Pancreas (tissue), 10 donors: Measurements from ENCODE around the gene ABLIM2. TPM values are rescaled to one million over a fixed set of nuclear protein-coding genes. Genes with fewer than 3 reads are reported as not detected.

Source experiments
- ATAC-seq, 4 donors: fragments of 200-7000 bp; cut with Tn5 transposase; one replicate each; pipeline versions ENCODE4 v1.8.0 to v1.9.1; 2020; ENCODE audit warnings: mild to moderate bottlenecking in 4 of 4, moderate library complexity in 4 of 4
- DNase-seq, 6 donors: peaks; one replicate each; pipeline ENCODE4 v3.0.0-alpha.2; 2020
- FAIRE-seq: peaks from 2 replicates; lab custom pipeline; 2012; peaks lifted over from hg19 to GRCh38; lab: Jason Lieb, UNC
- H3K27ac ChIP-seq, 4 donors: fragments of 200-600 bp; sonication (generic); 1 replicate in 3 of 4; 2 replicates in 1 of 4; pipeline versions ENCODE4 v1.5.0 to v1.8.0; 2020
- H3K27me3 ChIP-seq, 4 donors: fragments of 200-600 bp; one replicate each; pipeline ENCODE4 v1.8.0; 2021
- H3K36me3 ChIP-seq, 3 donors: fragments of 200-600 bp; sonication (generic) in 1 of 3; one replicate each; pipeline versions ENCODE4 v1.5.0 to v1.8.0; 2020 to 2021
- H3K4me1 ChIP-seq, 3 donors: fragments of 200-600 bp; one replicate each; pipeline ENCODE4 v1.8.0; 2021
- H3K4me3 ChIP-seq, 4 donors: fragments of 200-600 bp; sonication (generic) in 2 of 4; one replicate each; pipeline versions ENCODE4 v1.5.0 to v1.8.0; 2020 to 2021
- H3K9me3 ChIP-seq, 4 donors: fragments of 200-600 bp; one replicate each; pipeline ENCODE4 v1.8.0; 2021
- CTCF ChIP-seq, 4 donors: fragments of 200-600 bp; sonication (generic) in 3 of 4; IDR thresholded peaks; one replicate each; pipeline versions ENCODE4 v1.5.0 to v1.8.0; 2021; ENCODE audit warnings: antibody characterized with exemption in 4 of 4
- whole genome bisulfite sequencing, 2 donors: extraction: QIAGEN DNeasy Blood & Tissue Kit; methylation state at CpG; one replicate each; pipeline ENCODE4 v1.1.7; 2013; 5-methylcytosine and 5-hydroxymethylcytosine counted together
- intact Hi-C, 3 donors: fragments of 100-400 bp; cut with DNase I; formaldehyde crosslinking; loops; one replicate each; pipeline versions ENCODE4 v1.11.1 to v1.14.2; 2022
- polyA plus RNA-seq, 2 donors: library from polyadenylated mRNA; stranded (reverse); fragments of 200-250 nt; gene quantifications; one replicate each; pipeline ENCODE4 v1.2.3, GENCODE V29; 2013
- total RNA-seq, 6 donors: library from RNA; stranded (reverse); fragmentation: NEBNext Ultra II Directional in 4 of 6; extraction: Animal tissue kit (Norgen Biotek cat#: 25700) in 4 of 6; gene quantifications; one replicate each; pipeline versions ENCODE4 v1.2.1 to v1.2.4, GENCODE V29; 2021 to 2023
- donor health status: healthy with polysubstance abuse.
- donor health status: DM: no; HTN: no; CAD: no; lungs with moderate emphysema.
- donor health status: DM: no; HTN: no; CAD: no.
- donor health status: control.
- donor health status: control.
- donor health status: Bipolar disorder and iron deficiency.
- donor health status: DM: yes; HTN: yes; CAD: no.
- donor health status: DM: no; HTN: no; CAD: no.
- donor health status: DM: no; HTN: no; CAD: no.
- donor health status: DM: yes; HTN: yes; CAD: no.

Gene ABLIM2
- total and polyA plus RNA-seq, 8 donors: 4.3 to 13.1 (median 6.6) TPM

DNA sequence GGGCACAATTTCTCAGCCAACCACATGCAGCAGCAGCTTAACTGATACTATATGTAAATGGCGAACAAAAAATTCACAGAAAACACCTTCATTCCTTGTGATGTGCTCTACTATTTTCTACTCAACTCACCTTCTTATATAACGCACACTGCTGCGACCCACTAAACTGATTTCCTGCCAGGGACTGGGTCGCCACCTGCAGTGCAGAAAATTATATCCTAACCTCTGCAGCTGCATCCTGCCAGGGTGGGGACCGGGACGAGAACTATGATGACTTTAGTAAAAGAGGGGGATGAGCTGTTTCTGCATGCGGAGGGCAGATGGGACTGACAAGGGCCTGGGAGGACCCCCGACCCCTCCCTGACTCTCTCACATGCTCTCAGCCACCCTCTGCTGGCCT is 27.4 kb downstream of the ABLIM2 start:
- FAIRE-seq: no peak
- peak in 2 of 6 donors; percentile 3 to 20 for DNase-seq
- Histone ChIP-seq H3K4me1 (no peaks in the 10 kb centered on the region), H3K27me3 (no peaks in the 10 kb centered on the region), H3K4me3 (no peak overlapping the region), H3K36me3 (no peaks in the 10 kb centered on the region), H3K9me3 (no peaks in the 10 kb centered on the region), H3K27ac (no peak overlapping the region)
- ATAC-seq: no peak
- TF ChIP-seq CTCF (IDR thresholded peaks at IDR 0.05): no peak
- intact Hi-C loops: no loop called here
- 84 to 88% methylated on average over 8 of the region's 8 CpGs for WGBS, 2 donors

GRCh38 chr4:8130346-8131066 is 28.1 kb downstream of the ABLIM2 start:
- H3K27ac ChIP-seq: no peak overlapping the region
- no peaks in the 10 kb centered on the region for H3K36me3 ChIP-seq
- 80 to 84% methylated on average over 18 of the region's 18 CpGs for WGBS, 2 donors
- TF ChIP-seq CTCF (IDR thresholded peaks at IDR 0.05): no peak
- FAIRE-seq (no peak), DNase-seq (peak in 2 of 6 donors; percentile 28 to 54), ATAC-seq (no peak)
- intact Hi-C loops: no loop called here
- H3K9me3 ChIP-seq: no peaks in the 10 kb centered on the region
- H3K4me1 ChIP-seq: no peaks in the 10 kb centered on the region
- no peak overlapping the region for H3K4me3 ChIP-seq
- H3K27me3 ChIP-seq: no peaks in the 10 kb centered on the region

DNA sequence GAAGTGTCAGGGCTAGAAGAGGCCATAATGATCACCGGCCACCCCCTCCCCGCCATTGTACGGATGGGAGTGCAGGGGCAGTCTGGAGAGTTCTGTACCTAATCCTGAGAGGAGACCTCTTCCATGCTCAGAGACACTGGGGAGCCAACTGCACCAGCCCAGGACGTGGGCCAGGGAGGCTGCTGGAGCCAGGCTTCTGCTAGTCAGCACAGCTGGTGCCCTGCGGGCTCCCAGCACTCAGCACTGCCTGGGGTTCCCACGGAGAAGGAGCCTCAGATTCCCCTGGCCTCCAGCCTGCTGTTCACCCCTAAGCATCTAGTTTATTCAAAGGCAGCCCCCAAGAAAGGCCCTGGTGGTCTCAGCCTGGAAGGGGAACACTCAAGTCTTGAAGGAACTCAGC is 28.8 kb downstream of the ABLIM2 start:
- no peak overlapping the region for H3K4me3 ChIP-seq
- H3K9me3 ChIP-seq: no peaks in the 10 kb centered on the region
- intact Hi-C loops: no loop called here
- H3K27me3 ChIP-seq: no peaks in the 10 kb centered on the region
- 73% methylated on average over 6 of the region's 6 CpGs for WGBS, 2 donors
- FAIRE-seq (no peak), ATAC-seq (no peak), DNase-seq (peak in 2 of 6 donors; percentile 24 to 38)
- TF ChIP-seq CTCF (IDR thresholded peaks at IDR 0.05): no peak
- no peaks in the 10 kb centered on the region for H3K4me1 ChIP-seq
- H3K36me3 ChIP-seq: no peaks in the 10 kb centered on the region
- no peak overlapping the region for H3K27ac ChIP-seq

- FAIRE-seq: no peak
- no peak for TF ChIP-seq CTCF (IDR thresholded peaks at IDR 0.05)
- no peak overlapping the region for H3K4me3 ChIP-seq
- peak in 2 of 6 donors; percentile 3 to 20 for DNase-seq
- no peaks in the 10 kb centered on the region for H3K27me3 ChIP-seq
- H3K9me3 ChIP-seq: no peaks in the 10 kb centered on the region
- intact Hi-C loops: no loop called here
- H3K27ac ChIP-seq: no peak overlapping the region
- H3K36me3 ChIP-seq: no peaks in the 10 kb centered on the region
- WGBS, 2 donors: 93 to 94% methylated on average over 11 of the region's 11 CpGs
- no peak for ATAC-seq
- H3K4me1 ChIP-seq: no peaks in the 10 kb centered on the region
These were observed 29.5 kb downstream of the ABLIM2 start for GRCh38 chr4:8129136-8129535.
